ENCODE measurements around the gene RXFP4.

Gene RXFP4

DNA sequence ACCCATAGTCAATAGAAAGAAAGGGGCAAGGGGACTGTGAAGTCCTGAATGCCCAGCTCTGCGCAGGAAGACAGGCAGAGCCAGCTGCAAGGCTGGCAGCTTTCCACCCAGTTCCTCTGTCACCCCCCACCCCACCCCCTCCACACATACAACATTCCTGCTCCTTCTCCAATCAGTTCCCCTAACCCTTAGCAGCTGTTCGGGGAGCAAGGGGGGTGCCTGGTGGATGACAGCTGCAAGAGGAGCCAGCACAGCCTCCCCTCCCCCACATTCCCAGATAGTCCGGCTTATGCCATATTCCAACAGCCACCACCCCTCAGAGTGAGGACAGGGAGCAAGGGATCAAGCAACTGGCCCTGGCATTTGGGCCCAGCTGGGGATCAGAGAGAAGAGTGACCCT, 27.2 kb downstream of the RXFP4 start:
- DNase-seq (ENCODE audit: low read depth): peak; percentile 63
- TF ChIP-seq, protein P1, sequence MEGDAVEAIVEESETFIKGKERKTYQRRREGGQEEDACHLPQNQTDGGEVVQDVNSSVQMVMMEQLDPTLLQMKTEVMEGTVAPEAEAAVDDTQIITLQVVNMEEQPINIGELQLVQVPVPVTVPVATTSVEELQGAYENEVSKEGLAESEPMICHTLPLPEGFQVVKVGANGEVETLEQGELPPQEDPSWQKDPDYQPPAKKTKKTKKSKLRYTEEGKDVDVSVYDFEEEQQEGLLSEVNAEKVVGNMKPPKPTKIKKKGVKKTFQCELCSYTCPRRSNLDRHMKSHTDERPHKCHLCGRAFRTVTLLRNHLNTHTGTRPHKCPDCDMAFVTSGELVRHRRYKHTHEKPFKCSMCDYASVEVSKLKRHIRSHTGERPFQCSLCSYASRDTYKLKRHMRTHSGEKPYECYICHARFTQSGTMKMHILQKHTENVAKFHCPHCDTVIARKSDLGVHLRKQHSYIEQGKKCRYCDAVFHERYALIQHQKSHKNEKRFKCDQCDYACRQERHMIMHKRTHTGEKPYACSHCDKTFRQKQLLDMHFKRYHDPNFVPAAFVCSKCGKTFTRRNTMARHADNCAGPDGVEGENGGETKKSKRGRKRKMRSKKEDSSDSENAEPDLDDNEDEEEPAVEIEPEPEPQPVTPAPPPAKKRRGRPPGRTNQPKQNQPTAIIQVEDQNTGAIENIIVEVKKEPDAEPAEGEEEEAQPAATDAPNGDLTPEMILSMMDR (conservative IDR thresholded peaks at IDR 0.05; ENCODE audit: low read length): no peak

GRCh38 chr1:155969377-155969791, 27.9 kb downstream of the RXFP4 start:
- no peak overlapping the region for H3K4me3 ChIP-seq (ENCODE audit: low read length)
- TF ChIP-seq, protein P1 (conservative IDR thresholded peaks at IDR 0.05; ENCODE audit: low read length): no peak

More for the DNA sequence above, 27.2 kb downstream of the RXFP4 start:
- H3K4me3 ChIP-seq (ENCODE audit: low read length): no peak overlapping the region

DNA sequence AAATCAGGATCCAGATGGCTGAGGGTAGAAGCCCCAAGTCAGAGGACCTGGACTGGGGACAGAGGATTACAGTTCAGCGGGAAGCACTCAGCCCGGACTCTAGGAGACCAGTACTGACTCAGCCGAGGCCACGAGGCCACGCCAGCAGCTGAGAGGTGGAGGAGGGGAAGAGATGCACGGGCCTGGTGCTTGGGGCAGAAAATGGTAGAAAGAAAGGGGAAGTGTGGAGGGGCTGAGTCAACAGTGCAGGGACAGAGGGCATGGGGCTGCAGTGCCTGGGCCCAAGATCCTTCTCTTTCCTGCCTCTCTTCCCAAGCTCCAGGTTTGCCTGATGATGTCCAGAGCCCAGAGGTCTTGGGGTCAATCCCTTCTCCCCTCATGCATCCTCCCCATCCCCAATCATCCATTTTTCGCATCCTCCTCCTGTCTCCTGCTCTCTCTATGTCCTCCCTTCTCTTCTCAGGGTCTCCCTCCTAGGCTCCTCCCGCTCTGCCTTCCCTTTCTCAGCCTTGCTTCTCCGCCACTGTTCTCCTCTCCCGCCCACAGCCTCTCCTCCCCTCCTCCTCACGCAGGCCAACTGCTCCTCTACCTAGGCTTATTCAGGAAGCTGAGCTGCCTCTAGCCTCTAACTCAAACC, 29.2 kb downstream of the RXFP4 start:
- peak; percentile 73 for DNase-seq (ENCODE audit: low read depth)
- TF ChIP-seq, protein P1 (conservative IDR thresholded peaks at IDR 0.05; ENCODE audit: low read length): no peak
- peak overlapping the region; percentile 7 for H3K4me3 ChIP-seq (ENCODE audit: low read length)

More at GRCh38 chr1:155969377-155969791, 27.9 kb downstream of the RXFP4 start:
- no peak for DNase-seq (ENCODE audit: low read depth)

- TF ChIP-seq, protein P1 (conservative IDR thresholded peaks at IDR 0.05; ENCODE audit: low read length): no peak
- no peak for DNase-seq (ENCODE audit: low read depth)
- no peak overlapping the region for H3K4me3 ChIP-seq (ENCODE audit: low read length)
Measured at GRCh38 chr1:155971910-155972809, 30.7 kb downstream of the RXFP4 start.

- no peak for DNase-seq (ENCODE audit: low read depth)
- TF ChIP-seq, protein P1 (conservative IDR thresholded peaks at IDR 0.05; ENCODE audit: low read length): no peak
- H3K4me3 ChIP-seq (ENCODE audit: low read length): no peak overlapping the region; the same call in 1 of the 2 replicates
Measured at GRCh38 chr1:155973723-155974122, 32.3 kb downstream of the RXFP4 start.

DNA sequence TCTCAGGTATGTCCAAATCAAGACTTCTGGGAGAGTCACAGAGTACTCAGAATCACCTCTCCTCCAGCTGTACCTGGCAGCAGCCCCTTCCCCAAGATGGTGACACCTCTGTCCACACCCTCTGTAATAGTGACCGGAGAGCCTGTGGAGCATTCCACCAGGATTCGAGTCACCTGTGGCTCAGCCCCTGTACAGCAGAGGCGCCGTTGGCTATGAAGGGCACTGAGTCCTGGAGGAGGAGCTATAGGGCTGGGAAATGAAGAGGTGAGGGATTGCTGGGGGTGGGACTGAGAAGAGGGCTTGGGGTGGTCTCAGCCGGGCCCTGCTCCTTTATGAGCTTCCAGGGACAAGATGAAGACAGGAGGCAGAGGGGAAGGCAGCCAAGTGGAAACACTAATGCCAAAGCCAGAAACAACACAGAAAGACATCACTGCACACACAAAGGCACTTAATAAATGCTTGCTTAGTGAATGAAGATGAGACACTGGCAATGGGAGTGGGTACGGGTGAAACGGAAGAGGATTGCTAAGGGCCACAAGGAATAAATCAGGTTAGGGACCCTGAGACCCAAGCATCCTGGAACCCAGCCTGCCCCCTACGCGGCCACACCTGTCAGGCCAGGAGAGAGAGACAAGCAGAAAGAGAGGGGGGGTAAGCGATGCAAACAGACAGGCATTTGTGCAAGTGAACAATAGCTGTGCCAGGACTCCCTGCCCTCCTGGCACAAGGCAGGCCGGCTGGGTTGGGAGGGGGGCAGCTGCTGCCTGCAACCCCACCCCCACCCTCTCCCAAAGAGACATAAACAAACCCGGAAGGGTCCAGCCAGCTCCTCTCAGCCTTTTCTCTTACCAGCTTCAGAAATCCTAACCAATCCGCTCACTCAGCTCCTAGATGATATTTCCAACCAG, 33.0 kb downstream of the RXFP4 start:
- H3K4me3 ChIP-seq (ENCODE audit: low read length): peak overlapping the region; percentile 92
- no peak for DNase-seq (ENCODE audit: low read depth)
- TF ChIP-seq, protein P1 (conservative IDR thresholded peaks at IDR 0.05; ENCODE audit: low read length): no peak

Measured in AG10803 (cell line).